ENCODE data around the gene CDH13.

The CDH13 gene

DNA sequence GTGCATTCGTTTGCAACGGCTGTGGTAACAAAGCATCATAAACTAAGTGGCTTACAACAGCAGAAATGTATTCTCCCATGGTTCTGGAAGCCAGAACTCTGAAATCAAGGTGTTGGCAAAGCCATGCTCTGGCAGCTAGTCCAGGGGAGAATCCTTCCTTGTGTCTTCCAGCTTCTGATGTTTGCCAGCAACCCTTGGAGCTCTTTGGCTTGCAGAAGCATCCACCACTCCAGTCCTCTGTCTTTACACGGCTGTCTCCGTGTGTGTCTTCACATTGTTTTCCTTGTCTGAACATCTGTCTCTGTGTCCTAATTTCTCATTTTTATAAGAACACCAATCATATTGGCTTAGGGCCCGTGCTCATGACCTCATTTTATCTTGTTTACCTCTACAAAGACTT lies 915.7 kb downstream of the CDH13 start:
- DNase-seq, result no peak

DNA sequence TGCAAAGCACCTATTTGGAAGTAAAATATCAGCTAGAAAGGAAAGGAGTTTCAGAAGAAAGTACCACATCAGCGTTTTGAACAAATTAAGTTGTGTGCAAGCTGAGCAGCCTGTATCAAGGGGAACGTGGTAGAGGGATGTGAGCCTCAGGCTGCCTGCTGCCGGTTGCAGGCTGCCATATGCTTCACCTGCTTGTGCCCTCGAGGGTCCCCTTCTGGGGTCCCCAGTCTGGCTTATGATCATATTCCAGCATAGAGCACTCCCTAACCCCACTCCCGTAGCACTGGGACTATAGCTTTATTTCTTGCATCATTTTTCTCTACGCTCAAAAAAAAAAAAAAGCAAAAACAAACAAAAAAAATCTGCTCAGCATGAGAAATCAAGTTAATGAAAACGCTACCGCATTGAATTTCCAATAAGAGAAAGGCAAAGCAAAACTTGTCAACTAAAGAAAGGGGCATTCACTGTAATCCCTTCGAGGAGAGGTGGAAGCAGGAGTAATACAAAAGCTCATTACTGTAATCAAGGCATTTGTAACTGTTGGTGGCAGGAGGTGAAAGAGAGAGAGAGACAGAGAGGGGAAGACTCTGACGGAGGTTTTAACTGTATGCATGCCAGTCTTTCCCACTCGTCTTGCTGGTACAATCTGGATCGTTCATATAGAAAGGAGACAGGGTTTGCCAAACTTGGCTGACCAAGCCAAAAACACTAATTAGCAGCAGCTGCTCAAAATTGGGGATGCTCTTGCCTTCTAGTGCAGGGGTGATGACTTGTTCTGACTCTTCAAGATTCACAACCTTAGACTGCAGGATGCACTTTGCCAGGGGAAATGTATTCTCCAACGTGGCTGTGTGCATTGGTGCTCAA lies 922.8 kb downstream of the CDH13 start:
- DNase-seq, result no peak

DNA sequence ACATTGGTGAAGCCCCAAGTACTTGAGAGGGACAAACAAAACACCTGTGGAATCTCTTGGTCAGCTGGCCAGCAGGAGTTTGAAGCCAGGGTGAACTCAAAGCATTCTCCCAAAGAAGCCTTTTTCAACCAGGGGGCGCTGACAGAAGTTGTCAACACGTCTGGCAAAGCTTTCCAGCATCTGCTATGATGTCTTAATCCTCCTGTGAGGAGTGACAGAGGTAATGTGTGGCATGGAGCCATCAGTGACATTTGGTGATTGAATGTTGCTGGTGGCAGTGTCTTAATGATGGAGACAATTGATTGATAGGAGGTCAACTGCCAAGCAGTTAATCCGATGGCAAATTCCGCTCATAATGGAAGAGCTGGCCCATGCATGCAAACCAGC lies 923.4 kb downstream of the CDH13 start:
- DNase-seq, result no peak

DNA sequence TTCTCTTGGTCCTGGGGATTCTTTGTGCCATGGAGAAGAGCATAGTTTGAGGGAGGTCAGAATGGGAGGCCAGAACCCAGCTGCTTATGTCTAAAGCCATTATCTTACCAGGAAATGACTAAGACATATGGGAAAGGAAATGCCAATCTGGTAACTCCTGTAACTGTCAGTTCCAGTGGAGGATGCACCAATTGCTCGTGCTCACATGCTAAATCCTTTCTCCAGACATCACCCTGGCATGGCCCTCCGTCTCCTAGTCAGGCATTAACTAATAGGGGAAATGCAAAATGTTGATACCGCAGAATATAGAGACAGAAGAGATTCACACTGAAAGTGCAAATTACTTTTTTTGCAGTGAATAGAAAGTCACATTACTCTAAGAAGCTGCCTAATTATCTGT lies 925.5 kb downstream of the CDH13 start:
- DNase-seq, result no peak

DNA sequence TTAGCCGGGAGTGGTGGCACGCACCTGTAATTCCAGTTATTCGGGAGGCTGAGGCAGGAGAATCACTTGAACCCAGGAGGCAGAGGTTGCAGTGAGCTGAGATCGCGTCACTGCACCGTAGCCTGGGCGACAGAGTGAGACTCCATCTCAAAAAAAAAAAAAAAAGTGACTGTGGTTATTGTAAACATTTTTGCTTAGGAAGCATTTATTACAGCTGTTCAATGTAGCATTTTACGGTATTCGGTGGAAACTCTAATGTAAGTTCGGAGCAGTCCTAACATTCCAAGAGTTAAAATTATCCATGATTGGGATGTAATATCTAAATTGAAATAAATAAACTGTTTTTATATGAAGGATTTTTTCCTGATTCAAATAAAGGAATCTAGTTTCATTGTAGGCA lies 926.2 kb downstream of the CDH13 start:
- DNase-seq, result no peak

DNA sequence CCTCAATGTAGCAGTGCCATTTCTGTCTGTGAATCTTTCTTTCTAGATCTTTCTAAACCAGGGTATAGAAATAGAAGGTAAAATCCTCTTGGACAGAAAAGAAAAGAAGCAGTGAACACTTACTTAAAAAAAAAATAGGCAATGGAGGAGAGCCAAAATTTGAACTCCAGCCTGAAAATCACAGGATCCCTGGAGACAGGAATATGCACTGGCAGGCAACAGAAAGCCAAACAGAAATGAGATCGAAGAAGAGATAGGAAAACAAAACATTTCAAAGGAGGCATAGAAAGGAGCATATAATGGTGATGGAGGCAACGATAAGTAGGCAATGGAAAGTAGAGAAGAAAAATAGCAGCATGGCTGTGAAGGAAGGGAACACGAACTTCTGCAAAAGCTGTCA lies 927.3 kb downstream of the CDH13 start:
- DNase-seq, result no peak

DNA sequence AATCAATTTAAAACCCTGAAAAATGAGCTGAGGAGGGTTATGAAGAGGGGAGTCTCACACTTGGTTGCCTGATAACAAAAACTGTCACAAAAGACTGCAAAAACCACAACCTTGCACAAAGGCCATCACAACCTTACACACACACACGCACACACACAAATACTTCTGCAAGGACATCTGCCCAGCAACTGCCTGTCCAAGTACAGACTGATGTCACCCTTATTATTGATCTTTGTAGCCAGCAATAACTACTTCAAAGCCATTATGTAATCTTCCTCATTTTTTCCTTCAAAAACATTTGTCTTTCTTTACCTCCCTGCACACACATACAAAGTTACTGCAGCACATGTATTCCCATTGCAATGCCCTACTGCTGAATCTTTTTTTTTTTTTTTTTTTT lies 927.8 kb downstream of the CDH13 start:
- DNase-seq, result no peak

DNA sequence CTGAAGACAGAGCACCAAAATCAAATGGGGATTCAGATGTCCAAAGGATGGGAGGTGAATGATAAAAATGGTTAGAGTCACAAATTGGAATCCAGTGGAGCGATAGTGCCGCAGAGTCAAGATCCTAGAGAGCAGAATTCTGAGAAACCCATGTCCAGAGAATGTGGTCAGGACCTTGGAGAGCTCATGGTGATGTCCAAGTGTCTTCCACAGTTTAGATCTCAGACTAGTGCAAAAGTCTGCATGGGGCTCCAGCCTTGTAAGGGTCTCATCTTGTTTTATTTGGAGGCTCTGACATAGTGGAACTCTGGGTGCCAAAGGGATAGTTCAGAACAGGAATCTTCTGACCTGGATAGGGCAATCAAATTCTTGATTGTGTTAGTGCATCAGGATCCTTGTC lies 935.1 kb downstream of the CDH13 start:
- DNase-seq, result no peak

DNA sequence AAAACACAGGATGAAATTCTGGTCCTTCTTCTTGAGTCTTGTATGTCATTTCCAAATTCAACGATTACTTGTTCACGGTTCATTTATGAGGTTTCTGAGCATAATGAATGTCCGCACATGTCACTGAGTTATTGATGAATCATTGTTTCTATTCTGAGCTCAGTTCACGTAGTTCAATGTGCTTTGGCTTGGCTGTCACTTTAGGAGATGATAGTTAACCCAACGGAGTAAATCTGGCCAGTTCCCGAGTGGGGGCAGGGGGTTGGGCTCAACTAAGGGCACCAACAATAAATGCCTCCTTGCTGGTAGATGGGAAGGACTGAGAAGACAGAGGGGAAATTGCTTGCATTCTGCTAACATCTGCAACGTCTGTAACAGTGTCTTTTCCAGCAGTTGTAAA lies 941.6 kb downstream of the CDH13 start:
- DNase-seq, result no peak

DNA sequence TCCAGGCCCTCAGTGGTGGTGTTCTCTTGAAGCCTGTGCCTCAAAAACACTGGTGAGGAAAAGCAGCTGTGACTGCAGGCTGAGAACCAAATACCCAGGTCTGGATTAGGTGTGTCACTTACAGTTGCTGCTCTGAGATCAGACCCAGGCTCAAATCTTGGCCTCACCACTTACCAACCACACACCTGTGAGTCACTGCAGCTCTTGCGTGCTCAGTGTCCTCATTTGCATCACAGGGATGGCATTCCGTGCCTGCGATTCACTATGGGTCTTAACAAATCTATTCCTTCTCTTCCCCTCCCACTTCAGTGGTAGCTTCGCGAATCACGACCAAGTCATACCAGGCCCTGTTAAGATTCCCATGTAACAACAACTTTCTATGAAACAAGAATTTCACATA lies 947.6 kb downstream of the CDH13 start:
- no peak for DNase-seq

DNA sequence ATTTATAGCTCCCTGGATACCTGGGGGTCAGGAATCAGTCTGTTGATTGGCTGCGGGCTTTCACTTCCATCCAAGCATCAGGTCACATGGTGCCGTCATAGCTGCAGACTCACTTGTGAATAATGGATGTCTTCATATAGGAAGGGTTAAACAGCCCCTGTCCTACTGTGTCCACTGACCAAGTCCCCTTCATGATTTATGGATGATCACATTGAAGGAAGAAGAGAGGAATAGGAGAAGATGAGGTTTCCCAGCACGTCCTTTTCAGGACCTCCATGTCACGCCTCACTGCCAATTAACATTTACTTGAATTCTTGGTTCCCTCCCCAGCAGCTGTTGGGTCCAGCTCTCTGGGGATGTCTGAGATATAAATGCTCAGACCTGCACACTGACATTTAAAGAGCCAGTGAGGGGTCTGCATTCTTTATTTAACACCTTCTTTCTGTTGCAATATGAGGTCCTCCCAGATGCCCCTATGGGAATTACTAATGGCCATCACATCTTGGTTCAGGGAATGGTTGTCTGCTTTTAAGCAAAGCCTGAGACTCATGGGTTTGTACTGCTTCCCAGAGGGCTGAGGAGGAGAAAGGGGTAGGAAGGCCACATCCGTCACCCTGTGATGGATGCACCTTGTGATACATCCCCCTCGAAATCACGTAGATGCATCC lies 950.4 kb downstream of the CDH13 start:
- DNase-seq, result no peak

DNA sequence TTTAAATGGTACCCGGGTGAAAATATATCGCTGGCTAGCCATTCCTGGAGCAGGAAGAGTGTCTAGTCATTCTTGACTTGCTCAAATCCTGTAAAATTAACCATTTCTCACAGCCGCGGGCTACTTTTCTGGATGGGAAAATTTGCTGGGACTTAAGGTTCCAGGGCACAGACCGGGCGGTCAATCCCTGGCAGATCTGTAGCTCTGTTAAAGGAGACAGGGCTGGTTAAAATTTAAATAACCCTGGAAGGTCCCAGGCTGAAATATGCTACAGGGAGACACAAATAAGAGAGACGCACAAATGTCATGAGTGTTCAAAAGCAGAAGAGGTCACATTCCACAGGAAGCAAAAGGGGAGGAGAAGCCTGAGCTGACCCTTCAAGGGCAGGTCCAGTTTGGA lies 951.4 kb downstream of the CDH13 start:
- no peak for DNase-seq

DNA sequence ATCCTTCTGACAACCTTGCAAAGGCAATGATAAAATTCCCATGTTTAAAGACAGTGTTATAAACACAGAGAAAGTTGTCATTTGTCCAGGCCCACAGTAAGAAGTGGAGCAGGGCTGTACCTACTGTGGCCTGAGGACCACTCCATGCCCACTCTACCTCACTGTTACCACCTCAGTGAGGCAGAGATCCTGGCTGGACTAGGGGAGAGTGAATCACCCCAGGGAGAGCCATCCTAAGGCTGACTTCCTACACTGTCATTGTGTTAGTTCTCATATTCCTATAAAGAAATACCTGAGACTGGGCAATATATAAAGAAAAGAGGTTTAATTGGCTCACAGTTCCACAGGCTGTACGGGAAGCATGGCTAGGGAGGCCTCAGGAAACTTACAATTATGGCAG lies 952.3 kb downstream of the CDH13 start:
- DNase-seq, result no peak

DNA sequence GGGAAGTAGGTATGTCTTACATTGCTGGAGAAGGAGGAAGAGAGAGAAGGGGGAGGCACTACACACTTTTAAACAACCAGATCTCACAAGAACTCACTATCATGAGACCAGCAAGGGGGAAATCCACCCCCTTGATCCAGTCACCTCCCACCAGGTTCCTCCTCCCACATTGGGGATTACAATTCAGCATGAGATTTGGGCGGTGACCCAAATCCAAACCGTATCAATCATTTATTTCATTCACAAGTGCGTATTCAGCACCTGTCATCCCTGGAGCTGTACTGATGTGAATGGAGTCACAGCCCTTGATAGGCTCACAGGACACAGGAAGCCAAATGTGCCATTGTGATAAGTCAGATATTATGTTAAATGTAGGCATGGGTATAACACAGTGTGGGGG lies 952.7 kb downstream of the CDH13 start:
- DNase-seq, result no peak

DNA sequence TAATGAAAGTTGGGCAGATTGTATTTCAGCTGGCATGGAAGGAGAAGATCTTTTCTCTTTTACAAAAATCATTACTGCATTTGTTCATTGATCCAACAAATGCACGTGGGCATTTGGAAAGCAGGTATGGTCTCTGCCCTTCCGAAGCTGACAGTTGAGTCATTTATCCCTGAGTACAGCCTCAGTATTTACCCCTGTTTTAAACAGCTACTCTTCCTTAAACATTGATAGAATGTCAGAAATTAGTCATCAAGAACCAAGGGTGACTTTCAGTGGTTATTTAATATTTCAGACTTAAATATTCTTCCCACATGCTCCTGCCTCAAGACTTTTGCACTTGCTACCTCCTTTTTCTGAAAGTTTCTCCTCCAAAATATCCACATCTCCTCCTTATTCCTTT lies 954.3 kb downstream of the CDH13 start:
- DNase-seq, result no peak

DNA sequence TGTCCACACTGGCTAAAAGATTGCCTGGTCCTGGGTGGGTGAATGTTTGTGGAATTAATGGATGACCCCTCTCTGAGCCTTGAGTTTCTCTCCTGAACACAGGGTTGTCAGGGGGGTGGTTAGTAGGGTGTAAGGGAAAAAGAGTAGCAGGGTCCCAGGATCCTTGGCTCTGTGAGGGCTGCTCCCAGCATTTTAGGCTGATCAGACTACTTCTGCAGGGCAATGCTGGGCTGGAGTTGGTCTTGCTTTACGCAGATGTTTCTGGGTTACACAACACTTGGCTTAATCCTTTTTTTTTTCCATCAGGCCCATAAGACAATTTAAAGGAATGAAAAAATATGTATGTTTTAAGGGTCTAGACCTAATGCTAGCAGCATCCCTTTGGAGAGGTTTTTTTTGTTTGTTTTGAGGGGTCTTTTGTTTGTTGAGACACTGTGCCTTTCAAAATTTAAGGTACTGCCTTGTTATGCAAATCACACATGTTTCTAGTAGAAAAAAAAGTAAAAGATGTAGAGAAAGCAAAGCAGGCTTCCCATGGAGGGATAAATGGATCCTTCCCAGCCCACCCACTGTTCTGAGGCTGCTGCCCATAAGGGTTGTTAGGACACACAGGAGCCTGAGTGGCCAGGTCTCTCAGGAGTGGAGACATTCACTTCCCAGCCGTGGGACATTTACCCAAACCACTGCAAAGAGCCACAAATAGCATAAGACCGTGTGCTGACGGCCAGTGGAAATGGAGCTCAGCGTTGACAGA lies 955.4 kb downstream of the CDH13 start:
- DNase-seq, result no peak

DNA sequence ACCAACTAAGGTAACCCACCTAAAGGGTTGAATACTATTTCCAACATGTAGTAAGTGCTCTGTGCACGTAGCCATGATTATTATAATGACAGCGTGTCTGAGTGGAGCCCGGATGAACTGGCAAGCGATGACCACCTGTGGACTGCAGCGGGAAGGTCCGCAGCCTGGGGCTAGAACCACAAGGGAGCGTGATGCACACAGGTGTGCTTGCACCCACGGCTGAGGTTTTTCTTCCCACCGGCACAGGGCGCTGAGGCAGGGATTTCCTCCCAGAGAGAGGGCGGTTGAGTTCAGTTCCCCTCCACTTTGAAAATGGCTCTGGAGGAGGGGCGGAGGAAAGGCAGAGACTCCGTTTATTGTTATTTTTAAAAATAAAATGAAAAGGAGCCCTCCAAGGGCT lies 959.3 kb downstream of the CDH13 start:
- DNase-seq, result no peak

DNA sequence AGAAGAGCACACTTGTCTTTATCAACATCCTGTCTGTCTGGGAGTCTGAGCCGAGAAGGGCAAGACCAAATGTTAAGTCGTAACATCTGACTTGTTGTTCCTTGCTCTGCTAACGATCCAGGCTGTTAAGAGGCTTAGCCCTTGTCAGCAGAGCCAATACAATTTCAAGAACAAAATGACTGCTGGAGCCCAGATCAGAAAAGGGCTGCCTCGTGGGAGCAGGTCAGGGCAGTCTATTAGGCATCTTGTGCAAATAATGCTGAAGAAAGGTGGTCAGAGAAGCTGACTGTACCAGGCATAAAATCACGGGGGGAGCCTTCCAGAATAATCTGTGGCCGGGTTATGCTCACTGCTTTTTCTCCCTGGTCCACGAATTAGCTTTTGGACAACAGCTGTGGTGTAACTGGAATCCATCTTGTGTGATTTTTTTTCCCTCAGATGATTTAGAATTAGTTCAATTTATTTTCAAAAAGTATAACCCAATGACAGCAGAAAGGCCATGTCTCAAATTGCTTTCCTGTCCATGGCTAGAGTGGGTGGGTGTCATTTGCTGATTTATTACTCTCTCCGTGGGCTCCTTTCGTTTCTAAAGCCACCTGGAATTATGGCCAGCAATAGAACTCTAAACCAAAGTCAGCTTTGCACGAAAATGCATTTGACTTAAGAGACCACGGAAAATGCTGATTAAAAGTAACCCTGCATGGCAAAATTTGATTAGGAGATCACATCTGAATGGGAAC lies 959.9 kb downstream of the CDH13 start:
- no peak for DNase-seq

DNA sequence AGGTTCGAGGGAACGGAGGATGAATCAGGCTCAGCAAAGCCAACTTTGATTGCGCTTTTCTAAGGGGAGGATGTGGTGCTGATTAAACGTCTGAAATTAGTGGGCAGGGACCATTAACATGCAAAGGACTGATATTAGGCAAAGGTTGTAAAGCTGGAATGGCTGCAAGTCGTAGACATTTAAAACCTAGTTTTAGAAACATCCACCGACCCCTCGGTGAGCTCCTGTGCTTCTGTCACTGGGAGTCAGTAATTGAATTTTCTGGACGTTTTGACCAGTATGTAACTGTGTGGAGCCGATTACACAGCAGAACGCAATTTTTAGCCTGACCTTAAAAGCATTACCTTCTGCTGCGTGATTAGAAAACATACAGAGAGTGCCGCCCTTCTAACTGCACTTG lies 960.4 kb downstream of the CDH13 start:
- DNase-seq, result no peak

DNA sequence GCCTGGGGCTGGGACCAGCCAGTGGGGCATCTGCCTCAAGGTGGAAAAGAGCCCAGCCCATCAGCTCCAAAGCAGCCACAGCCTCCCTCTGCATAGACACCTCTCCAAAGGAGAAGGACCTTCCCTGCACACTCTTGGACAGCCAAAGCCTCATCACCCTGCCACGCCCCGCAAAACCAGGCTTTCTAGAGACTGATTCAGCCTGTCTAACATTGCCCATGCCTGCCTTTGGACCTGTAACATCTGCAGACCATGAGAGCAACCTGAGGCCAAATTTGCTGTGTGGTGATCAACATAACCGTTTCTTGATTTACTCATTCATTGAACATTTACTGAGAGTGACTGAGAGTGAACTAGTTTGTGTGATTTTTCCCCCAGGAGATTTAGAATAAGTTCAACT lies 961.3 kb downstream of the CDH13 start:
- DNase-seq, result no peak

DNA sequence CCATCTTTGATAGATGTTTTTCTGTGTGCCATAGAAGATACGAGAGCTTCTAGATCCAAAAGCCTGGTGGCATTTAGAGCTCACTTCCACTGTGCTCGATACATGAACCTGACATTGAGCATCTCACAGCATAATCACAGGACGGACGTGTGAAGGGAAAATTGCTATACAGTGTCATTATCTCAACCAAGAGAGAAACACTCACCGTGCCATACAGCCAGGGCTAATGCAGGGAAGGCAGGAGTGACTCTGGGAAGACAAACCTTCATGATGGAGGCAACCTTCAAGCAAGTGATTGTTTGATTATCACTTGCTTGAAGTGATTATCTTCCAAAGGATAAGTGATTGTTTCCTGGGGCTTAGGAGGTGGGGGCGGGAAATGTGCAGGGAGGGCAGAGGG lies 962.8 kb downstream of the CDH13 start:
- no peak for DNase-seq

DNA sequence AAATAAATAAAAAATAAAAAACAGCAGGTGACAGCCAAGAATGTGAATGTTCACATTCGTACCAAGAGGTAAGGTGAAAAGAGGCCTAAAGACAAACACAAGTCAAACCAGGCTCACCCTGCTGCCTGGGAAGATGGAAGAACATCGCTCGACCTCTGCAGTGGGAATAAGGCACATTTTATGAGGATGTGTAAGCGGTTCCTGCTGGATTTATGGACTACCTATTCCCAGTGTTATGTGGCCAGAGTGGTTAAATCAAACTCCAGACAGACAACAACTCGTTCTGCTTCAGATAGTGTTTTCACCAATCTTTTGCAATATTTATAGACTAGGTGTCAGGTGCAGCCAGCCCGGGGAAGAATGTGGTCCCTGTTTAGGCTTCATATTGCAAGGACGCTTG lies 966.0 kb downstream of the CDH13 start:
- DNase-seq, result no peak

DNA sequence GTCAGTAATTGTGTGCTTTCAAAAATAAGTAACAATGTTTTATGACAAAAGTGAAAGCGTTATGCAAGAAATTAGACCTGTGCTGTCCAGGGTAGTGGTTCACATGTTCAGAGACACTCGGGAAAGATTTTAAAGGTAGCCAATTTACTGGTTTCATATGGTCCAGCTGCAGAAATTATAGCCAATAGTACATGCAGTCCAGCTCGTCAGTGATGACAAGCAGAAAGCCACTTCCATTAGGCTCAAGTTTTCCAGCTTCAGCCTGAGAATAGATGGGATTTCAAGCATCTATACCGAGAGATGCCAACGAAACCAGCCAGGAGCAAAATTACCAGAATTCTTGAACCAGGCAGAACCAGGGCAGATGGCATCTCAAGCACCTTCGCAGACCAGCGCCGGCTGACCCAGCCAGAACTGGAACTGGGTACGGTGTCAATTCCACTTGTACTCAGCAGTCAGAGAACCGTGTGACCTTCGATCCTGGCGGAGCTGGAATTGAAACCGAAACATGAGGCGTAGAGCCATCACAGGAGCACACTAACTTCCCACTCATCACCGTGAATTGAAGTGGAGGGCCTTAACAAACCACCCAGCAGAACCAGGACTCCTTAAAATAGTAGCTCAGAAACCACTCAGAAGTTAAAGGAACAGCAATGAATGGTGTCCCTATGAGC lies 973.2 kb downstream of the CDH13 start:
- DNase-seq, result no peak
